Body of pancreas (tissue), 4 donors: ENCODE results near the gene ALDH3A1. TPM values are rescaled to one million over a fixed set of nuclear protein-coding genes. Genes with fewer than 3 reads are reported as not detected.

Experiments
- ATAC-seq: fragments of 150-250 bp; one replicate; pipeline ENCODE4 v1.9.1; 2016
- DNase-seq, 4 donors: peaks; one replicate each; pipeline ENCODE4 v3.0.0-alpha.2; 2019
- H3K27ac ChIP-seq, 4 donors: fragments of 200-600 bp; sonication (generic); 1 replicate in 3 of 4; 2 replicates in 1 of 4; pipeline versions ENCODE4 v1.5.1 to v1.6.1; 2016 to 2019; ENCODE audit warnings: mild to moderate bottlenecking in 1 of 4, mixed read lengths in 1 of 4, moderate library complexity in 1 of 4
- H3K27me3 ChIP-seq, 2 donors: fragments of 200-600 bp; sonication (generic); one replicate each; pipeline ENCODE4 v1.6.0; 2016; ENCODE audit warnings: mild to moderate bottlenecking in 1 of 2
- H3K36me3 ChIP-seq, 2 donors: fragments of 200-600 bp; sonication (generic); replicated peaks in 1 of 2; 2 replicates each; pipeline ENCODE4 v1.5.1; 2016; ENCODE audit warnings: low read depth in 2 of 2; ENCODE audit not compliant: insufficient read depth in 1 of 2
- H3K4me1 ChIP-seq: fragments of 200-600 bp; sonication (generic); one replicate; pipeline ENCODE4 v1.6.0; 2016
- H3K4me3 ChIP-seq, 2 donors: fragments of 200-600 bp; sonication (generic); 1 replicate in 1 of 2; 2 replicates in 1 of 2; pipeline ENCODE4 v1.5.1; 2016 to 2019
- H3K9me3 ChIP-seq, 3 donors: fragments of 200-600 bp; sonication (generic); 1 replicate in 2 of 3; 2 replicates in 1 of 3; pipeline ENCODE4 v1.5.1; 2016
- CTCF ChIP-seq, 7 experiments: fragments of 450-650 bp in 4 of 7; fragments of 200-600 bp in 3 of 7; sonication (generic) in 3 of 7; IDR thresholded peaks; one replicate each; pipeline ENCODE4 v1.5.1; 2016 to 2019; ENCODE audit warnings: antibody characterized with exemption in 7 of 7
- POLR2A ChIP-seq, 3 donors: fragments of 450-650 bp; IDR thresholded peaks; one replicate each; pipeline ENCODE4 v1.6.1; 2016; ENCODE audit warnings: antibody characterized with exemption in 3 of 3, mild to moderate bottlenecking in 2 of 3
- WGBS, 2 donors: methylation state at CpG; one replicate each; pipeline ENCODE4 v1.1.5; 2017; 5-methylcytosine and 5-hydroxymethylcytosine counted together
- intact Hi-C: fragments of 100-400 bp; cut with DNase I; formaldehyde crosslinking; loops from one replicate; pipeline ENCODE4 v1.15.1; 2023
- total RNA-seq, 2 donors: library from RNA; depleted of rRNA; stranded (reverse); fragments of >200 nt; gene quantifications; one replicate each; pipeline ENCODE4 v1.1.0, GENCODE V29; 2016

Gene ALDH3A1
- total RNA-seq, 2 donors from 2014 or later = 0.33 to 1.8 TPM

GRCh38 chr17:19760746-19761145 is 12.6 kb upstream of the ALDH3A1 start:
- 50 to 59% methylated on average over 9 of the region's 9 CpGs for WGBS, 2 donors

GRCh38 chr17:19759568-19760549 is 11.8 kb upstream of the ALDH3A1 start:
- 73 to 75% methylated on average over 18 to 23 of the region's 24 CpGs for WGBS, 2 donors
- intact Hi-C loops = loop anchor here (5.0 kb wide), 1 partner anchor 238 kb away; no protein-coding TSS in a partner anchor
- no peak overlapping the region for H3K4me3 ChIP-seq
- H3K27me3 ChIP-seq = no peaks in the 10 kb centered on the region
- no peaks in the 10 kb centered on the region for H3K9me3 ChIP-seq
- H3K4me1 ChIP-seq = no peaks in the 10 kb centered on the region
- ATAC-seq = no peak
- no peak for DNase-seq
- H3K36me3 ChIP-seq = no peaks in the 10 kb centered on the region
- no peak for TF ChIP-seq CTCF (IDR thresholded peaks at IDR 0.05)
- TF ChIP-seq POLR2A (IDR thresholded peaks at IDR 0.05) = no peak
- no peak overlapping the region for H3K27ac ChIP-seq

More at GRCh38 chr17:19760746-19761145, 12.6 kb upstream of the ALDH3A1 start:
- Histone ChIP-seq H3K27me3 (no peaks in the 10 kb centered on the region), H3K27ac (no peak overlapping the region), H3K4me3 (no peak overlapping the region), H3K9me3 (no peaks in the 10 kb centered on the region), H3K4me1 (no peaks in the 10 kb centered on the region), H3K36me3 (no peaks in the 10 kb centered on the region)
- TF ChIP-seq POLR2A (IDR thresholded peaks at IDR 0.05) = no peak
- TF ChIP-seq CTCF (IDR thresholded peaks at IDR 0.05) = no peak
- ATAC-seq (no peak), DNase-seq (no peak)
- intact Hi-C loops = no loop called here

GRCh38 chr17:19757536-19758180 is 9.6 kb upstream of the ALDH3A1 start:
- Histone ChIP-seq H3K27ac (no peak overlapping the region), H3K36me3 (no peaks in the 10 kb centered on the region), H3K4me1 (no peaks in the 10 kb centered on the region), H3K27me3 (no peaks in the 10 kb centered on the region), H3K4me3 (no peak overlapping the region), H3K9me3 (no peaks in the 10 kb centered on the region)
- TF ChIP-seq CTCF (IDR thresholded peaks at IDR 0.05) (no peak), POLR2A (IDR thresholded peaks at IDR 0.05) (no peak)
- intact Hi-C loops = loop anchor here (5.0 kb wide), 1 partner anchor 235 kb away; no protein-coding TSS in a partner anchor
- 73 to 84% methylated on average over 8 to 12 of the region's 12 CpGs for WGBS, 2 donors
- DNase-seq = no peak
- no peak for ATAC-seq

- H3K4me3 ChIP-seq = no peak overlapping the region
- ATAC-seq = no peak
- intact Hi-C loops = loop anchor here (5.0 kb wide), 1 partner anchor 234 kb away; no protein-coding TSS in a partner anchor
Measured at GRCh38 chr17:19756546-19756945, 8.4 kb upstream of the ALDH3A1 start.

More at GRCh38 chr17:19756546-19756945, 8.4 kb upstream of the ALDH3A1 start:
- DNase-seq = no peak
- Histone ChIP-seq H3K9me3 (no peaks in the 10 kb centered on the region), H3K4me1 (no peaks in the 10 kb centered on the region), H3K27me3 (no peaks in the 10 kb centered on the region), H3K36me3 (no peaks in the 10 kb centered on the region), H3K27ac (no peak overlapping the region)
- 55 to 59% methylated on average over 10 of the region's 10 CpGs for WGBS, 2 donors
- TF ChIP-seq CTCF (IDR thresholded peaks at IDR 0.05) (no peak), POLR2A (IDR thresholded peaks at IDR 0.05) (no peak)
